ENCODE data around the gene MALAT1.

- TF ChIP-seq EZH2 (IDR thresholded peaks at IDR 0.05) (no peak), CTCF (IDR thresholded peaks at IDR 0.05) (no peak)
These were observed 8.1 kb downstream of the MALAT1 start for GRCh38 chr11:65506772-65507505.

Measured in neural progenitor cell (in vitro differentiated cells).